HUES48 (cell line): Measurements from ENCODE around the gene TRMT61B.

Experiments used
- H3K27ac ChIP-seq: one replicate; pipeline ENCODE4 v1.7.0; 2013; ENCODE audit warnings: low read depth, low read length, inconsistent platforms
- H3K27me3 ChIP-seq: 2 replicates; pipeline ENCODE4 v1.6.1; 2013; ENCODE audit warnings: mild to moderate bottlenecking, low read length; ENCODE audit not compliant: control insufficient read depth, insufficient read depth
- H3K36me3 ChIP-seq: 2 replicates; pipeline ENCODE4 v1.6.1; 2013; ENCODE audit warnings: low read length; ENCODE audit not compliant: control insufficient read depth, insufficient read depth
- H3K4me1 ChIP-seq: 2 replicates; pipeline ENCODE4 v1.6.1; 2013; ENCODE audit warnings: mild to moderate bottlenecking, low read length; ENCODE audit not compliant: control insufficient read depth, insufficient read depth
- H3K4me3 ChIP-seq: 2 replicates; pipeline ENCODE4 v1.5.1; 2013; ENCODE audit warnings: mild to moderate bottlenecking, low read depth, low read length
- H3K9ac ChIP-seq: 2 replicates; pipeline ENCODE4 v1.6.1; 2013; ENCODE audit warnings: mild to moderate bottlenecking, low read depth, low read length, moderate library complexity
- H3K9me3 ChIP-seq: 2 replicates; pipeline ENCODE4 v1.6.1; 2013; ENCODE audit warnings: low read length; ENCODE audit not compliant: control insufficient read depth, insufficient read depth

Gene TRMT61B

DNA sequence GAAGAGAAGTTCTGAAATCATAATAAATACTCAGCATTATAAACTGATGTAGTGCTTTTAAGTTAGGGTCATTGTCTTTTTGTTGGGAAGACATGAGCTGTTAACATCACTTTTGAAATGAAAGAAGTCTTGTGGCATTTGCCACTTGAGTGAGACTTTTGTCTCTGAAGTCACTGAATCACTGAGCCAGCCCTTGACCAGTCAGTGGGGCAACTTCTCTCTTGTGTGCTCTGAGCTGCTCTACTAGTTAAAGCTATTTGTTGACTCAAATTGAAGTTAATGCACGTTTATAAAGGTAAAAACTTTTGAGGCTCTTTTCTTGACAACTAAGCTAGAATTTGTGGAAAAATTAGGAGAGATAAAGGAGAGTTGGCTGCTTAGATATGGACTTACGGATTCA lies 31.1 kb upstream of the TRMT61B start:
- no peak overlapping the region for H3K4me3 ChIP-seq
- H3K27ac ChIP-seq, result no peak overlapping the region
- peaks cover 54% of the 10 kb centered on the region for H3K36me3 ChIP-seq
- H3K4me1 ChIP-seq, result peaks cover 35% of the 10 kb centered on the region
- no peak overlapping the region for H3K9ac ChIP-seq
- no peaks in the 10 kb centered on the region for H3K9me3 ChIP-seq
- H3K27me3 ChIP-seq, result no peaks in the 10 kb centered on the region

DNA sequence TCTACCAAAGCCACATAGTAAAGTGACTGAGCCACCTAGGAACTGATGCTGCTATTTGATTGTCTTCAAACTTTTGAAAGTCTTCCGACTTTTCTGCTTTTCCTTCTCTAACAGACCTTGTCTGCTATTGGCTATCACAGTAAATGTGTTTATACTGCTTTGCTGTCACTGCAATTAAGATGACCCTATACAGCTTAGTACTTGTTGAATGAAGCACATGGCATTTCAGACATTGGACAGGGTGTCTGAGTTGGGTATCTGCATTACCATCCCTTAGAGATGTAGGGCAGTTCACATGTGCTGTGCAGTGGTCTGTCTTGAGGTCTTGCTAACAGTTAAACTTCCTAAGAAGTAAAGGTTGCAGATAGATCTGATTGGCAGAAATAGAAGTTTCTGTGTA lies 27.9 kb upstream of the TRMT61B start:
- Histone ChIP-seq H3K36me3 (peaks cover 24% of the 10 kb centered on the region), H3K4me3 (no peak overlapping the region), H3K27ac (no peak overlapping the region), H3K27me3 (no peaks in the 10 kb centered on the region), H3K9ac (no peak overlapping the region), H3K9me3 (no peaks in the 10 kb centered on the region), H3K4me1 (peaks cover 36% of the 10 kb centered on the region)

DNA sequence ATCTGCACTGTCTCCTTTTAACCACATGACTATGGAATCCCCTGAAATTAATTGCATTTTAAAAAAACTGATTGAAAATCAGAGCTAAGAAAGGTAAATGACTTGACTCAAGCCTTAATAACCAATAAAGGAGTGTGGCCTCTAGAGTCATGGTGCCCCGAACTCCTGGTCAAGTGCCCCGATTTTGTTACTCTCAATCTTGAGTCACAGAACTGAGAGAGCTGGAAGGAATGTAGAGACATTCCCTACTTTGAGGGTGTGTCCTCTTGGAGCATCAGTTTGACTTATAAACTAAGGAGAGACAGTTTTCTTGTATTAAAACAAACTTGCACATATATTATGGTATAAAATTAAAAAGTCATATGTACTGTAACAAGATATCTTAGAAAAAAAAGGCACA lies 26.8 kb upstream of the TRMT61B start:
- peaks cover 13% of the 10 kb centered on the region for H3K36me3 ChIP-seq
- no peaks in the 10 kb centered on the region for H3K9me3 ChIP-seq
- peaks cover 36% of the 10 kb centered on the region for H3K4me1 ChIP-seq
- no peaks in the 10 kb centered on the region for H3K27me3 ChIP-seq
- H3K4me3 ChIP-seq, result peak overlapping the region; percentile 100
- H3K9ac ChIP-seq, result no peak overlapping the region; the same call in 1 of the 2 replicates
- H3K27ac ChIP-seq, result no peak overlapping the region

DNA sequence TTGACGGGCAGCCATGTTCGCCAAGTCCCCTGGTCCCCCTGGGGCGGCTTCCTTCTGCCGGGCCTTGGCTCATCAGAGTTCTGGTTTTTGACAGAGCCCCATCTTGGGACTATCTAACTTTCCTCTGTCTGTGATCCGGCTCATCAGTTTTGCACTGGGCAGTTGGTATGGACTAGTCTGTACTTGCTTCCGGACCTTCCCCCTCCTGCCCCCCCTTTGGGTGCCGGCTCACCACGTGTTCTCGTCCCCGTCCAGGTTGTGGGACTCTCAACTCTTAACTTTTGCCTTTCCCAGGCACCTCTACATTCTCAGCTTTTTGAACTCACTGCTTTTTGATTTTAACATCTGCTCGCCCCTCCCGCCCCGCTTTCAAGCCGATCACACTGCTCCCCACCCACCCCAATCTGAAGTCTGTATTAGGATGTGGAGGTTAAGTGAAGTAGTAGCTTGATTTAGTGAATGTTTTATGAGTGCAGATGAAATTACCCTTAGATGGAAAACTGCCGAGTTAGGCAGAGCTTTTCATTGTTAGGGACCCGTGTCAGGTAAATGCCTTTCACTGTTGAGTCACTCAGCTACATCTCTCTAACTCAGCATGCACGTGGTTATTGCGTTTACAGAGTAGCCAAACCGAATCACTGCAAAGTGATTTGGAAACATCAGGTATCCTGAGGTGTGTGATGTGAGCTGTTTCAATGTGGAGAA lies 25.2 kb upstream of the TRMT61B start:
- H3K36me3 ChIP-seq, result peaks cover 7% of the 10 kb centered on the region; the same call in 1 of the 2 replicates
- H3K9me3 ChIP-seq, result no peaks in the 10 kb centered on the region
- H3K4me1 ChIP-seq, result peaks cover 36% of the 10 kb centered on the region
- H3K27ac ChIP-seq, result peak overlapping the region; percentile 95
- H3K4me3 ChIP-seq, result peak overlapping the region; percentile 100
- no peaks in the 10 kb centered on the region for H3K27me3 ChIP-seq
- peak overlapping the region; percentile 100 for H3K9ac ChIP-seq

DNA sequence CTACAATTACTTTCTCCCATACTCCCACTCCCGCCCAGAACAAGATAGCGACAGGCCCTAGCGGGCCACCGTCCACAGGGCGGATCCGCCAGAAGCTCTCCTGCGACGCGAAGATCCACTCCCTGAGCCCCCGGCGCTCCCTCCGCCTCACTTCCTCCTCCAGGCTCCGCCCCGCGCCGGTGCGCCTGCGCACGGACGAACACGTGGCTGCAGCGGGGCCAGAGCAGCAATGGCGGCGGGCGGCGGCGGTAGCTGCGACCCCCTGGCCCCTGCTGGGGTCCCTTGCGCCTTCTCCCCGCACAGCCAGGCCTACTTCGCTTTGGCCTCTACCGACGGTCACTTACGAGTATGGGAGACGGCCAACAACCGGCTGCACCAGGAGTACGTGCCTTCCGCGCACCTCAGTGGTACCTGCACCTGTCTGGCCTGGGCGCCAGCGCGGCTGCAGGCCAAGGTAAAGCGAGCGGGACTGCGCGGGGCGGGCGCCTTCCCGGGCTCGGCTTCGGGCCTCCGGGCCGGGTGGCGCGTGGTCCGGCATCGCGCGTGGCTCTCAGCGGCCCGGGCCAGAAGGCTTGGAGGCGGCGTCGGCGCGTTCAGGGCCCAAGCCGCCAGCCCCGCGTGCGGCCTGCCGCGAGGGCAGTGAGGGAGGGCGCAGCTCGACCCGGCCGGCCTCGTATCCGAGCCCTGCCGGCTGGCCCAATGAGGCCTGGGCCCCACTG lies 24.5 kb upstream of the TRMT61B start, which contains the start of gene WDR43:
WDR43 (plus strand) TSS at position 198 of the 719 bp plus-strand sequence; CDS start at position 230, 32 bp downstream.
- H3K4me1 ChIP-seq, result peaks cover 33% of the 10 kb centered on the region
- H3K36me3 ChIP-seq, result peaks cover 7% of the 10 kb centered on the region; the same call in 1 of the 2 replicates
- no peaks in the 10 kb centered on the region for H3K27me3 ChIP-seq
- no peaks in the 10 kb centered on the region for H3K9me3 ChIP-seq
- H3K9ac ChIP-seq, result peak within 1 kb of the TSS; percentile 100
- H3K4me3 ChIP-seq, result peak within 1 kb of the TSS; percentile 100
- H3K27ac ChIP-seq, result peak within 1 kb of the TSS; percentile 95

DNA sequence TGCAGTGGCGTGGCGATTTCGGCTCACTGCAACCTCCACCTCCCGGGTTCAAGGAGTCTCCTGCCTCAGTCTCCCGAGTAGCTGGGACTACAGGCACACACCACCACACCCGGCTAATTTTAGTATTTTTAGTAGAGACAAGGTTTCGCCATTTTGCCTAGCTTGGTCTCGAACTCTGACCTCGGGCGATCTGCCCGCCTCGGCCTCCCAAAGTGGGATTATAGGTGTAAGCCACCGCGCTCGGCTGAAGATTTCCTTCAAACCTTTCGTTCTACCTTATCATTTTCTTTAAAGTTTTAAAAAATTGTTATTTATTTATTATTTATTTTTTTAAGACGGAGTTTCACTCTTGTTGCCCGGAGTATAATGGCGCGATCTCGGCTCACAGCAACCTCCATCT lies 23.4 kb upstream of the TRMT61B start:
- Histone ChIP-seq H3K9ac (no peak overlapping the region), H3K36me3 (peaks cover 7% of the 10 kb centered on the region; the same call in 1 of the 2 replicates), H3K4me1 (peaks cover 24% of the 10 kb centered on the region), H3K27ac (no peak overlapping the region), H3K9me3 (no peaks in the 10 kb centered on the region), H3K4me3 (no peak overlapping the region), H3K27me3 (no peaks in the 10 kb centered on the region)

DNA sequence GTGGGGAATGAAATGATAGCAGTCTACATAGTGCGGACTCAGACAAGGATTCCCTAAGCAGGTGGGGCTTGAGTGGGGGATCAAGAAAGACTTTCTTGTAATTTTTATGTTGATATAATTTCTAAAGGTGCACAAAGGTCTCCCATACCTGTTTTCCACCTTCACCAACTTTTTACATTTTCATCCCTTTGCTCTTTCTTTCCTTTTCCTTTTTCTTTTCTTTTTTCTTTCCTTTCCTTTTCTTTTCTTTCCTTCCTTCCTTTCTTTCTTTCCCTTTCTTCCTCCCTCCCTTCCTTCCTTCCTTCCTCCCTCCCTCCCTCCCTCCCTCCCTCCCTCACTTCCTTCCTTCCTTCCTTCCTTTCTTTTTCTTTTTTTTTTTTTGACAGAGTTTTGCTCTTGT lies 10.1 kb upstream of the TRMT61B start:
- no peak overlapping the region for H3K9ac ChIP-seq
- no peak overlapping the region for H3K27ac ChIP-seq
- H3K36me3 ChIP-seq, result no peaks in the 10 kb centered on the region
- no peaks in the 10 kb centered on the region for H3K9me3 ChIP-seq
- no peaks in the 10 kb centered on the region; the same call in 1 of the 2 replicates for H3K27me3 ChIP-seq
- no peaks in the 10 kb centered on the region for H3K4me1 ChIP-seq
- no peak overlapping the region for H3K4me3 ChIP-seq

DNA sequence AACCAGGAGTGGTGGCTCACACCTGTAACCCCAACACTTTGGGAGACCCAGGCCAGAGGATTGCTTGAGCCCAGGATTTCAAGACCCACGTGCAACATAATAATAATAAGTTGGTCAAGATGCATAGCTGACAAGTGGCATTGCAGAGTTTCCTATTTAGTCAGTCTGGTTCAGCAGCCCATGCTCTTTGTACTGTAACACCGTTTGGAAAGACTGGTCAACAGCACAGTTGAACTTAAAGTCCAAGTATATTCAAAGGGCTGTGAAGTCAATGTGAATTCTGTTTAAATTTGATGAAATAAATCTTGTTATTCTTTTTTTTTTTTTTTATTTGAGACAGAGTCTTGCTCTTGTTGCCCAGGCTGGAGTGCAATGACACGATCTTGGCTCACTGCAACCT lies 1.5 kb upstream of the TRMT61B start:
- Histone ChIP-seq H3K4me3 (no peak overlapping the region), H3K27me3 (no peaks in the 10 kb centered on the region), H3K4me1 (peaks cover 9% of the 10 kb centered on the region; the same call in 1 of the 2 replicates), H3K9ac (no peak overlapping the region), H3K27ac (no peak overlapping the region), H3K36me3 (peaks cover 8% of the 10 kb centered on the region), H3K9me3 (no peaks in the 10 kb centered on the region)

DNA sequence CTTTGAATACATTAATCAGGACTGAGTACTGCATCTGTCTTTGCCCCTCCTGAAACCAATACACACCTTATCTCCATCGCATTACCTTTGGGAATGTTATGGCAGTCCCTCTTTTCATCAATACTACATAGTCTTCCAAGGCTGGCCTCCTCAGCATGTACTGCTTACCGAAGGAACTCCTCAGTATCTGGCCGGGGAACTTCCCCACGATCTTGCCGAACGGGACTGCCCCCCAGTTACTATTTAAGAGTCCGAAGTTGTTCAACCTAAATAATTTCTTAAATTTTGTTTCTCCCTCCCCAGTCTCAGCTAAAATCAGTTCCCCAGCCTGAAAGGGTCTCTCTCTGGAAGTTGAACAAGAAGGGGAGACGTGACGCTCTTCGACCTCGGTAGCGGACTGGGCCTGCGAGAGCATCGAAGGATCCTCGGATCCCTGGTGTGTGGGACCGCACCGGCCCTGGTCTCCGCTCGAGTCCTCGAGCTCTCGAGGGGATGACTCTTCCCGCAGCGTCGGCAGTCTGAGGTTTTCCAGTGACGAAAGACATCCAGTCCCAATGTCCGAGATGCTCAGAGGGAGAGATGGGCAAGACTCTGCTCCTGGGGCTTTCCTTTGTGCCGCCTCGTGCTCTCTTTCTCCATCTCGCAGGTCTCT lies 489 bp downstream of the TRMT61B start:
- H3K27me3 ChIP-seq, result no peaks in the 10 kb centered on the region
- peaks cover 20% of the 10 kb centered on the region for H3K36me3 ChIP-seq
- peaks cover 9% of the 10 kb centered on the region; the same call in 1 of the 2 replicates for H3K4me1 ChIP-seq
- peak overlapping the region; percentile 90 for H3K9ac ChIP-seq
- H3K27ac ChIP-seq, result peak overlapping the region; percentile 74
- H3K4me3 ChIP-seq, result peak overlapping the region; percentile 97
- no peaks in the 10 kb centered on the region for H3K9me3 ChIP-seq

DNA sequence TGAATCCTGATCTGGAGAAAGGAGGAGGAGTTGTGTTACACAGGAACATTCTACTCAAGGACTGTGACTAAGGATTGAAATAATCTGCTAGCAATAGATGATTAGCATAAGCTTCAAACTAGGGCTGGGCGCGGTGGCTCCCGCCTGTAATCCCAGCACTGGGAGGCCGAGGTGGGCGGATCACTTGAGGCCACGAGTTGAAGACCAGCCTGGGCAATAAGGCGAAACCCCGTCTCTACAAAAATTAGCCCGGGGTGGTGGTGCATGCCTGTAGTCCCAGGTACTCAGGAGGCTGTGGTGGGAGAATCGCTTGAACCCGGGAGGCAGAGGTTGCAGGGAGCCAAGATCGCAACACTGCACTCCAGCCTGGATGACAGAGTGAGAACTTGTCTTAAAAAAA lies 1.5 kb downstream of the TRMT61B start:
- Histone ChIP-seq H3K9me3 (no peaks in the 10 kb centered on the region), H3K27me3 (no peaks in the 10 kb centered on the region), H3K27ac (no peak overlapping the region), H3K4me3 (peak overlapping the region; percentile 97), H3K36me3 (peaks cover 30% of the 10 kb centered on the region), H3K9ac (no peak overlapping the region), H3K4me1 (peaks cover 9% of the 10 kb centered on the region; the same call in 1 of the 2 replicates)

DNA sequence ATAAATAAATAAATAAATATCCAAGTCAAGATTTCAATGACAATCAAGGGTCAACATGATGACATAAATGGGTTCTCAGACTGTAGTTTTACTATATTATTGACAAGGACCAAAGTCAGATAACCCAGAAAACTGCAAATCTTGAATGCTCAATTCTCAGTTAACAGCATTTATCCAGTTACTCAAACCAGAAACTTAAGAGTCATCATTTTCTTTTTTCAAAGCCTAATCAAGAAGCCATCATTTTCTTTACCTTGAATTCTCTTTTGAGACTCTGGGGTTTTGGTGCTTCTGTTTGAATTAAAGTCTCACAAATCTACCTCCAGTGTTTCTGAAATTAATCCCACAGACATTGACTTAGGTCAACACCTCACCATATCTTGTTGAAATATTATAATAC lies 14.1 kb downstream of the TRMT61B start:
- Histone ChIP-seq H3K27me3 (no peaks in the 10 kb centered on the region), H3K4me3 (no peak overlapping the region), H3K36me3 (peaks cover 8% of the 10 kb centered on the region), H3K27ac (no peak overlapping the region), H3K9me3 (no peaks in the 10 kb centered on the region), H3K4me1 (no peaks in the 10 kb centered on the region), H3K9ac (no peak overlapping the region)
